Parathyroid adenoma (tissue), 2 donors: ENCODE measurements around the gene CEACAM16.

ENCODE experiments used
- H2AFZ ChIP-seq: fragments of 300-600 bp; sonication (generic); one replicate; pipeline ENCODE4 v1.7.0; 2017; ENCODE audit warnings: antibody characterized with exemption, mild to moderate bottlenecking
- H3K27ac ChIP-seq: fragments of 300-600 bp; sonication (generic); one replicate; pipeline ENCODE4 v1.7.0; 2017
- H3K27me3 ChIP-seq: fragments of 300-600 bp; sonication (generic); one replicate; pipeline ENCODE4 v1.7.0; 2017; ENCODE audit warnings: low read length; ENCODE audit not compliant: control insufficient read depth, insufficient read depth
- H3K36me3 ChIP-seq: fragments of 300-600 bp; sonication (generic); one replicate; pipeline ENCODE4 v1.7.0; 2017; ENCODE audit warnings: low read length; ENCODE audit not compliant: control insufficient read depth, insufficient read depth
- H3K4me1 ChIP-seq: fragments of 300-600 bp; sonication (generic); one replicate; pipeline ENCODE4 v1.7.0; 2017; ENCODE audit warnings: control low read depth
- H3K4me2 ChIP-seq: fragments of 300-600 bp; sonication (generic); one replicate; pipeline ENCODE4 v1.7.0; 2017; ENCODE audit warnings: low read length
- H3K4me3 ChIP-seq: fragments of 300-600 bp; sonication (generic); one replicate; pipeline ENCODE4 v1.7.0; 2017; ENCODE audit warnings: low read depth, low read length
- H3K79me2 ChIP-seq: fragments of 300-600 bp; sonication (generic); one replicate; pipeline ENCODE4 v1.7.0; 2017; ENCODE audit warnings: control low read depth
- H3K9ac ChIP-seq: fragments of 300-600 bp; sonication (generic); one replicate; pipeline ENCODE4 v1.7.0; 2017; ENCODE audit warnings: mild to moderate bottlenecking
- H3K9me3 ChIP-seq: fragments of 300-600 bp; sonication (generic); one replicate; pipeline ENCODE4 v1.7.0; 2017; ENCODE audit warnings: low read length; ENCODE audit not compliant: control insufficient read depth
- TF ChIP-seq, protein P1 (sequence below): fragments of 300-600 bp; sonication (generic); IDR thresholded peaks from one replicate; pipeline ENCODE4 v1.7.0; 2017; ENCODE audit warnings: antibody characterized with exemption, mild to moderate bottlenecking
- donor health status: primary hyperparathyroidism.

The CEACAM16 gene

DNA sequence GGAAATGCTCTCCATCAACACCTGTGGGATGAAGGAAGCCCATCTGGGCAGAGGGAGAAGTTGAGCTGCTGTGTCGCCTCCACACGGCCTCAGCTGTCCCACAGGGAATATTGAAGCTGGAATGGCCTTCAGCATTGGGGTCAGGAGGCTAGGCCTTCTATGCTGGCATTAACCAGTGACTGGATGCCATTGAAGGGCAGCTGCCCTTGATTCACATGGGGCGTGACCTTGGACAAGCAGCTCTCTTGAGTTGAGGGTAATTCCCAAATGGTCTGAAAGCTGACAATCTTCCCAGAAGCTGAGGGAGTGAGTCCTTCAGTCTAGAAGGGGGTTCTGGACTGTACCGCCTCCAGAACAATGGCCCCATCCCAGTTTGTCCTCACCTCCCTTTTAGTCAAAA, 56.3 kb downstream of the CEACAM16 start:
- Histone ChIP-seq H3K9me3 (no peaks in the 10 kb centered on the region), H3K27me3 (no peaks in the 10 kb centered on the region), H3K79me2 (peaks cover 5% of the 10 kb centered on the region), H3K27ac (peak overlapping the region; percentile 83), H3K4me2 (no peak overlapping the region), H3K4me1 (peaks cover 26% of the 10 kb centered on the region), H3K4me3 (no peak overlapping the region), H2AFZ (no peak overlapping the region), H3K36me3 (no peaks in the 10 kb centered on the region), H3K9ac (no peak overlapping the region)
- TF ChIP-seq, protein P1, sequence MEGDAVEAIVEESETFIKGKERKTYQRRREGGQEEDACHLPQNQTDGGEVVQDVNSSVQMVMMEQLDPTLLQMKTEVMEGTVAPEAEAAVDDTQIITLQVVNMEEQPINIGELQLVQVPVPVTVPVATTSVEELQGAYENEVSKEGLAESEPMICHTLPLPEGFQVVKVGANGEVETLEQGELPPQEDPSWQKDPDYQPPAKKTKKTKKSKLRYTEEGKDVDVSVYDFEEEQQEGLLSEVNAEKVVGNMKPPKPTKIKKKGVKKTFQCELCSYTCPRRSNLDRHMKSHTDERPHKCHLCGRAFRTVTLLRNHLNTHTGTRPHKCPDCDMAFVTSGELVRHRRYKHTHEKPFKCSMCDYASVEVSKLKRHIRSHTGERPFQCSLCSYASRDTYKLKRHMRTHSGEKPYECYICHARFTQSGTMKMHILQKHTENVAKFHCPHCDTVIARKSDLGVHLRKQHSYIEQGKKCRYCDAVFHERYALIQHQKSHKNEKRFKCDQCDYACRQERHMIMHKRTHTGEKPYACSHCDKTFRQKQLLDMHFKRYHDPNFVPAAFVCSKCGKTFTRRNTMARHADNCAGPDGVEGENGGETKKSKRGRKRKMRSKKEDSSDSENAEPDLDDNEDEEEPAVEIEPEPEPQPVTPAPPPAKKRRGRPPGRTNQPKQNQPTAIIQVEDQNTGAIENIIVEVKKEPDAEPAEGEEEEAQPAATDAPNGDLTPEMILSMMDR: no peak

DNA sequence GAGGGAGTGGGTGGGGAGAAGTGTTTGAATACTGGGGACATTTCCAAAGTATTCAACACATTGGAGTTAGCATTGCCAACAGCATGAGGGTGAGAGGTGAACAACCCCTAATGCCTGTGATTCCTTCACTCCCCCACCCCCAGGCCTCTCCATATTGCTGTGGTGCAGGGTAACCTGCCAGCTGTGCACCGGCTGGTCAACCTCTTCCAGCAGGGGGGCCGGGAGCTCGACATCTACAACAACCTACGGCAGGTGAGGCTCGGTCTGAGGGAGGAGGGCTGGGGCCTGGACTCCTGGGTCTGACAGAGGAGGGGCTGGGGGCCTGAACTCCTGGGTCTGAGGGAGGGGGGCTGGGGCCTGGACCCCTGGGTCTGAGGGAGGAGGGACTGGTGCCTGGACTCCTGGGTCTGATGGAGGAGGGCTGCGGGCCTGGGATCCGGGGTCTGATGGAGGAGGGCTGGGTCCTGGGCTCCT, 57.2 kb downstream of the CEACAM16 start:
- no peak overlapping the region for H3K4me3 ChIP-seq
- peaks cover 3% of the 10 kb centered on the region for H3K79me2 ChIP-seq
- H3K4me1 ChIP-seq: peaks cover 22% of the 10 kb centered on the region
- no peaks in the 10 kb centered on the region for H3K27me3 ChIP-seq
- H3K27ac ChIP-seq: no peak overlapping the region
- no peaks in the 10 kb centered on the region for H3K9me3 ChIP-seq
- no peak overlapping the region for H3K4me2 ChIP-seq
- no peaks in the 10 kb centered on the region for H3K36me3 ChIP-seq
- TF ChIP-seq, protein P1: no peak
- H2AFZ ChIP-seq: no peak overlapping the region
- H3K9ac ChIP-seq: no peak overlapping the region

DNA sequence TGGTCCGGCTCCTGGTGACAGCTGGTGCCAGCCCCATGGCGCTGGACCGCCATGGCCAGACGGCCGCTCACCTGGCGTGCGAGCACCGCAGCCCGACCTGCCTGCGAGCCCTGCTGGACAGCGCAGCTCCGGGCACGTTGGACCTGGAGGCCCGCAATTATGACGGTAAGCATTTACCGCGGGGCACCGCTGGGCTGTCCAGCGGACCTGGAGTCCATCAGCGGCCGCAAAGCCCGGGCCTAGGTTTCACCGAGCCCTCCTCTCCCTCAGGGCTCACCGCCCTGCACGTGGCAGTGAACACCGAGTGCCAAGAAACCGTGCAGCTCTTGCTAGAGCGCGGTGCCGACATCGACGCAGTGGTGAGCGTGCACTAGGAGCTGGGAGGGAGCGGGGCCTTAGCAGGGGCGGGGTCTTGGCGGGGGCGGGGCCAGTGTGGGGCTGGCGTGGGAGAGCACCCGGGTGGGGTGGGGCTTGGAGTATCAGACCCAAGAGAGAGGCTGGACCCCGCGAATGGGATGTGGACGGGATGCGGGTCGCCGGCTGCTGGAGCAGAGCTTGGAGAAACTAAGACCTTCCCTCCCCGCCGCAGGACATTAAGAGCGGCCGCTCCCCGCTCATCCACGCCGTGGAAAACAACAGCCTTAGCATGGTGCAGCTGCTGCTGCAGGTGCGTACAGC, 58.2 kb downstream of the CEACAM16 start:
- Histone ChIP-seq H3K27me3 (no peaks in the 10 kb centered on the region), H3K4me2 (peak overlapping the region; percentile 96), H2AFZ (peak overlapping the region; percentile 87), H3K9me3 (no peaks in the 10 kb centered on the region), H3K4me3 (peak overlapping the region; percentile 80), H3K79me2 (peaks cover 3% of the 10 kb centered on the region), H3K27ac (peak overlapping the region; percentile 43), H3K36me3 (no peaks in the 10 kb centered on the region), H3K9ac (no peak overlapping the region), H3K4me1 (peaks cover 22% of the 10 kb centered on the region)
- TF ChIP-seq, protein P1: no peak

DNA sequence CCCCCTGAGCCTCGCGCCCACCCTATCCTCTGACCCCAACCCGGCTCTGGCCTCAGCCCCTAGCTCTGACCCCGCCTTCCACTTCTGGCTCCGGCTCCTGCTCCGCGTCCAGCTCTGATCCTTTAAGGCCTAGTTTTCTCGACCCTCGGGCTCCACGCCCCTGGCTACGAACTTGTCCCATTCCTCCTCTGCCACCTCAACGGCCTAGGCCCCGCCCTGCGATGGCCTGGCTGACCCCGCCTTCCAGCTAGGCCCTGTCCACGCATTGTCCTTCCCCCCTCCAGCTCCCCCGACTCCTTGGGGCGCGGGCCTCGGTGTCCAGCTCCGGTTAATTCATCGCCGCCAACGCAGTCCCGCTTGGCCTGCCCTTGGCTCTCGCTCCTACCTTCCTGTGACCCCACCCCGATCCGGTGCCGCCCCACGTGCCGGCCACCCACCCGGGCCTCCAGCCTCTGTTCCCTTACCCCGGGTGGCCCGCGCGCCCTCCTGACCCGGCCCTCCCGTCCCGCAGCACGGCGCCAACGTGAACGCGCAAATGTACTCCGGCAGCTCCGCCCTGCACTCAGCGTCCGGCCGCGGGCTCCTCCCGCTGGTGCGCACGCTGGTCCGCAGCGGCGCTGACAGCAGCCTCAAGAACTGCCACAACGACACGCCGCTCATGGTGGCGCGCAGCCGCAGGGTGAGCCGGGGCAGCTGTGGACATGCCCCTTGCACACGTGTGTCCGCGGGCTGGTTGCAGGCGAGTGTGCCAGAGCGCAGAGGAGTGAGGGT, 59.0 kb downstream of the CEACAM16 start:
- no peaks in the 10 kb centered on the region for H3K27me3 ChIP-seq
- peak overlapping the region; percentile 43 for H3K27ac ChIP-seq
- H2AFZ ChIP-seq: peak overlapping the region; percentile 87
- TF ChIP-seq, protein P1: peak; percentile 51
- H3K9me3 ChIP-seq: no peaks in the 10 kb centered on the region
- H3K4me2 ChIP-seq: peak overlapping the region; percentile 96
- H3K79me2 ChIP-seq: no peaks in the 10 kb centered on the region
- H3K36me3 ChIP-seq: no peaks in the 10 kb centered on the region
- H3K4me3 ChIP-seq: peak overlapping the region; percentile 80
- peaks cover 16% of the 10 kb centered on the region for H3K4me1 ChIP-seq
- no peak overlapping the region for H3K9ac ChIP-seq
